ENCODE data around the gene AGPAT1. TPM values are rescaled to one million over a fixed set of nuclear protein-coding genes. Genes with fewer than 3 reads are reported as not detected.

The AGPAT1 gene
- 21.9 and 22.2 TPM in 2 replicates for total RNA-seq

GRCh38 chr6:32175711-32176475 is at the start of gene AGPAT1:
Gene AGPAT1 (minus strand): TSS chr6:32176084. CDS start chr6:32171496, 4,588 bp downstream.

GRCh38 chr6:32223258-32224235 is 47.7 kb upstream of the AGPAT1 start, which contains the start of gene NOTCH4:
Gene NOTCH4 (minus strand): TSS chr6:32224067. CDS start chr6:32223928, 139 bp downstream.

GRCh38 chr6:32192608-32193039 is 16.7 kb upstream of the AGPAT1 start, which contains the start of gene GPSM3:
Gene GPSM3 (minus strand): TSS chr6:32192643. CDS start chr6:32192513, 130 bp downstream.

GRCh38 chr6:32190054-32190851 is 14.4 kb upstream of the AGPAT1 start, which contains the start of gene PBX2:
Gene PBX2 (minus strand): TSS chr6:32190202. CDS start chr6:32189915, 287 bp downstream.

GRCh38 chr6:32184084-32184640 is 8.3 kb upstream of the AGPAT1 start, which contains the start of gene AGER:
Gene AGER (minus strand): TSS chr6:32184253. CDS start chr6:32184222, 31 bp downstream.

GRCh38 chr6:32177788-32178546 is 2.1 kb upstream of the AGPAT1 start, which contains the start of gene RNF5:
Gene RNF5 (plus strand): TSS chr6:32178405. CDS start chr6:32178512, 107 bp downstream.

GRCh38 chr6:32164295-32164694 is 11.6 kb downstream of the AGPAT1 start, which contains the start of gene EGFL8:
Gene EGFL8 (plus strand): TSS chr6:32164595. CDS start chr6:32166166, 1,571 bp downstream.

GRCh38 chr6:32153564-32154513 is 22.0 kb downstream of the AGPAT1 start, which contains the start of gene PPT2:
Gene PPT2 (plus strand): TSS chr6:32154141. CDS start chr6:32154595, 454 bp downstream.

GRCh38 chr6:32151863-32152768 is 23.8 kb downstream of the AGPAT1 start, which contains the start of gene PRRT1:
Gene PRRT1 (minus strand): TSS chr6:32151939. CDS start chr6:32151827, 112 bp downstream.

GRCh38 chr6:32127717-32128592 is 47.9 kb downstream of the AGPAT1 start, which contains the start of gene ATF6B:
Gene ATF6B (minus strand): TSS chr6:32128246. CDS start chr6:32128207, 39 bp downstream.

Other genes starting within 250 kb of the AGPAT1 start
- 0.86 and 2.0 TPM in 2 replicates for gene C2, start 248.4 kb downstream of the AGPAT1 start, total RNA-seq
- 33.7 and 56.8 TPM in 2 replicates for gene CFB, start 230.0 kb downstream of the AGPAT1 start, total RNA-seq
- gene NELFE, start 217.1 kb downstream of the AGPAT1 start, total RNA-seq, result 81.3 and 85.3 TPM in 2 replicates
- 55.6 and 56.4 TPM in 2 replicates for gene SKIC2, start 216.9 kb downstream of the AGPAT1 start, total RNA-seq
- gene DXO, start 203.9 kb downstream of the AGPAT1 start, total RNA-seq, result 7.7 and 8.2 TPM in 2 replicates
- gene C4A, start 194.0 kb downstream of the AGPAT1 start, total RNA-seq, result 13.1 and 13.6 TPM in 2 replicates
- 8.8 and 15.4 TPM in 2 replicates for gene C4B, start 161.3 kb downstream of the AGPAT1 start, total RNA-seq
- under 0.01 TPM in 1 of 2 replicates, not detected in the other for gene CYP21A2, start 137.7 kb downstream of the AGPAT1 start, total RNA-seq
- gene TNXB, start 66.7 kb downstream of the AGPAT1 start, total RNA-seq, result 10.6 and 39.2 TPM in 2 replicates
- 10.2 and 12.0 TPM in 2 replicates for gene ATF6B, start 47.8 kb downstream of the AGPAT1 start, total RNA-seq
- gene FKBPL, start 45.8 kb downstream of the AGPAT1 start, total RNA-seq, result 7.3 and 8.9 TPM in 2 replicates
- 0.09 and 0.32 TPM in 2 replicates for gene PRRT1, start 24.1 kb downstream of the AGPAT1 start, total RNA-seq
- gene PPT2, start 21.9 kb downstream of the AGPAT1 start, total RNA-seq, result 18.6 and 39.7 TPM in 2 replicates
- gene EGFL8, start 11.5 kb downstream of the AGPAT1 start, total RNA-seq, result 1.6 and 2.4 TPM in 2 replicates
- 14.4 and 15.6 TPM in 2 replicates for gene RNF5, start 2.3 kb upstream of the AGPAT1 start, total RNA-seq
- gene AGER, start 8.2 kb upstream of the AGPAT1 start, total RNA-seq, result 0.16 and 0.17 TPM in 2 replicates
- 27.9 and 31.4 TPM in 2 replicates for gene PBX2, start 14.1 kb upstream of the AGPAT1 start, total RNA-seq
- 0.17 and 0.95 TPM in 2 replicates for gene GPSM3, start 16.6 kb upstream of the AGPAT1 start, total RNA-seq
- gene NOTCH4, start 48.0 kb upstream of the AGPAT1 start, total RNA-seq, result 0.77 and 0.79 TPM in 2 replicates
- gene TSBP1, start 195.8 kb upstream of the AGPAT1 start, total RNA-seq, result not detected in 2 replicates
- not detected in 2 replicates for gene BTNL2, start 231.1 kb upstream of the AGPAT1 start, total RNA-seq